Kidney (tissue), 14 donors: Measurements from ENCODE around the gene GJD4. TPM values are rescaled to one million over a fixed set of nuclear protein-coding genes. Genes with fewer than 3 reads are reported as not detected.

Experiments used
- DNase-seq, 5 donors: peaks; one replicate each; pipeline ENCODE4 v3.0.0-alpha.2; 2013 to 2020
- FAIRE-seq: peaks from 2 replicates; lab custom pipeline; 2012; peaks lifted over from hg19 to GRCh38; lab: Jason Lieb, UNC
- H3K27ac ChIP-seq, 2 donors: one replicate each; pipeline ENCODE4 v1.7.0; 2013; ENCODE audit warnings: low read depth in 2 of 2, low read length in 2 of 2, inconsistent platforms in 1 of 2
- H3K27me3 ChIP-seq: one replicate; pipeline ENCODE4 v1.7.1; 2013; ENCODE audit warnings: low read length, inconsistent platforms; ENCODE audit not compliant: control insufficient read depth, insufficient read depth
- H3K36me3 ChIP-seq, 3 donors: one replicate each; pipeline versions ENCODE4 v1.7.0 to v1.7.1; 2013; ENCODE audit warnings: low read length in 3 of 3, control low read depth in 1 of 3, inconsistent platforms in 1 of 3; ENCODE audit not compliant: insufficient read depth in 3 of 3, control insufficient read depth in 2 of 3
- H3K4me1 ChIP-seq, 3 donors: one replicate each; pipeline versions ENCODE4 v1.7.0 to v1.7.1; 2013; ENCODE audit warnings: low read length in 3 of 3, inconsistent platforms in 1 of 3, low read depth in 1 of 3; ENCODE audit not compliant: control insufficient read depth in 2 of 3, insufficient read depth in 2 of 3
- H3K4me3 ChIP-seq, 3 donors: one replicate each; pipeline versions ENCODE4 v1.7.0 to v1.8.1; 2013; ENCODE audit warnings: low read length in 3 of 3, control low read depth in 1 of 3, inconsistent platforms in 1 of 3
- H3K9ac ChIP-seq, 3 donors: one replicate each; pipeline versions ENCODE4 v1.7.0 to v1.7.1; 2013; ENCODE audit warnings: low read length in 3 of 3, control low read depth in 1 of 3, inconsistent platforms in 1 of 3
- H3K9me3 ChIP-seq, 3 donors: one replicate each; pipeline versions ENCODE4 v1.7.0 to v1.7.1; 2013; ENCODE audit warnings: low read length in 3 of 3, control low read depth in 1 of 3, inconsistent platforms in 1 of 3; ENCODE audit not compliant: control insufficient read depth in 2 of 3, insufficient read depth in 1 of 3
- CTCF ChIP-seq: IDR thresholded peaks from 3 replicates; pipeline ENCODE4 v1.5.1; 2012; ENCODE audit warnings: mild to moderate bottlenecking, moderate library complexity, borderline replicate concordance; ENCODE audit not compliant: insufficient read depth; ENCODE audit errors: extremely low read depth
- intact Hi-C: fragments of 100-400 bp; cut with DNase I; formaldehyde crosslinking; loops from one replicate; pipeline ENCODE4 v1.11.1; 2022
- polyA plus RNA-seq: library from polyadenylated mRNA; stranded (reverse); fragments of 350-450 nt; fragmentation: Illumina TruSeq; extraction: RNeasy Lipid Tissue Mini Kit (QIAGEN cat#74804); gene quantifications from one replicate; pipeline ENCODE4 v1.2.3, GENCODE V29; 2014; ENCODE audit warnings: low read depth, low replicate concordance; ENCODE audit not compliant: insufficient read depth
- total RNA-seq: library from RNA; stranded (reverse); fragmentation: NEBNext Ultra II Directional; extraction: Animal tissue kit (Norgen Biotek cat#: 25700); gene quantifications from one replicate; pipeline ENCODE4 v1.2.1, GENCODE V29; 2021
- donor health status: control.
- donor health status: control.
- donor health status: control.
- donor health status: control.
- donor health status: control.
- donor health status: DM: yes; HTN: yes; CAD: no.
- donor health status: Normal renal cell carcinoma (clear cell type).

GJD4 gene
- total and polyA plus RNA-seq, 2 donors from 2014 or later, result not detected

GRCh38 chr10:35569836-35570235, 35.3 kb upstream of the GJD4 start:
- Histone ChIP-seq H3K4me1 (no peaks in the 10 kb centered on the region), H3K9ac (no peak overlapping the region), H3K4me3 (no peak overlapping the region), H3K27ac (no peak overlapping the region), H3K9me3 (no peaks in the 10 kb centered on the region), H3K27me3 (no peaks in the 10 kb centered on the region), H3K36me3 (peaks cover 0 to 7% (median 5%) of the 10 kb centered on the region in 3 donors)
- intact Hi-C loops, result no loop called here
- DNase-seq (no peak), FAIRE-seq (no peak)
- no peak for TF ChIP-seq CTCF

- Histone ChIP-seq H3K4me3 (no peak overlapping the region), H3K27ac (no peak overlapping the region), H3K9me3 (no peaks in the 10 kb centered on the region), H3K4me1 (no peaks in the 10 kb centered on the region), H3K36me3 (peaks cover 0 to 7% (median 5%) of the 10 kb centered on the region in 3 donors), H3K27me3 (no peaks in the 10 kb centered on the region), H3K9ac (no peak overlapping the region)
- intact Hi-C loops, result no loop called here
- FAIRE-seq, result no peak
- DNase-seq, result no peak
- no peak for TF ChIP-seq CTCF
These were observed 34.7 kb upstream of the GJD4 start for GRCh38 chr10:35570397-35570796.

GRCh38 chr10:35572583-35572982, 32.6 kb upstream of the GJD4 start:
- Histone ChIP-seq H3K9ac (no peak overlapping the region), H3K27ac (no peak overlapping the region), H3K4me3 (no peak overlapping the region), H3K27me3 (no peaks in the 10 kb centered on the region), H3K36me3 (peaks cover 0 to 7% (median 2%) of the 10 kb centered on the region in 3 donors), H3K9me3 (no peaks in the 10 kb centered on the region), H3K4me1 (no peaks in the 10 kb centered on the region)
- FAIRE-seq (no peak), DNase-seq (no peak)
- intact Hi-C loops, result no loop called here
- no peak for TF ChIP-seq CTCF

- no peak overlapping the region for H3K4me3 ChIP-seq
- no peak overlapping the region for H3K9ac ChIP-seq
- no peaks in the 10 kb centered on the region for H3K4me1 ChIP-seq
- DNase-seq, result no peak
- no peak for FAIRE-seq
- TF ChIP-seq CTCF, result no peak
- H3K9me3 ChIP-seq, result no peaks in the 10 kb centered on the region
- H3K27me3 ChIP-seq, result no peaks in the 10 kb centered on the region
- H3K36me3 ChIP-seq, result peaks cover 0 to 7% (median 2%) of the 10 kb centered on the region in 3 donors
- no peak overlapping the region for H3K27ac ChIP-seq
- intact Hi-C loops, result no loop called here
These were observed 31.3 kb upstream of the GJD4 start for GRCh38 chr10:35573796-35574195.
